ENCODE results near the gene ATP2B1.

ATP2B1 gene

DNA sequence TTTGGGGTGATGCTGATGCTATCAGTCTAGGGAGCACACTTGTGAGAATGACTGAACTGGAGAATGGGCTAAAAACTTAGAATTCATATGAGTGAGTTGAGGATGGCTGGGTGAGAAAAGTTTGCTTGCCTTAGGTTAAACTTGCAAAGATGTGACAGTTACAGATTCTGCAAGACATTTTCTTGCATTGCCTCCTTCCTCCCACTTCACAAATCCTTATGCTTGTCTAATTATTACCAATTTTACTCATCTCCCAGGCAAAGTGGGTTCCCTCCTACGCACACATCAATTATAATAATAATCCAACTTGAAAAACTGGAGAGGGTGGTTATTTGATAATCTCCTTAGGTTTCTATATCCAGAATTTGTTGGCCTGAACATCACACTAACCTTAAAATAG is 50.9 kb downstream of the ATP2B1 start:
- H3K79me2 ChIP-seq (ENCODE audit: insufficient read depth, low read length): peaks cover 97% of the 10 kb centered on the region
- H3K4me3 ChIP-seq (ENCODE audit: low read depth, low read length, poor library complexity, severe bottlenecking): no peak overlapping the region
- H3F3A ChIP-seq (ENCODE audit: insufficient read depth, low read length): 0 out of 2 replicates have a peak, but pooled peaks cover 3% of the 10 kb centered on the region
- H3K9me2 ChIP-seq (ENCODE audit: low read depth, low read length): no peaks in the 10 kb centered on the region
- no peak overlapping the region for H3K4me2 ChIP-seq (ENCODE audit: low read length)
- no peak overlapping the region for H2AFZ ChIP-seq (ENCODE audit: low read length)
- H3K4me1 ChIP-seq (ENCODE audit: insufficient read depth, low read length, severe bottlenecking): peaks cover 26% of the 10 kb centered on the region
- no peak overlapping the region for H3K9ac ChIP-seq (ENCODE audit: low read length)
- TF ChIP-seq, protein P1, sequence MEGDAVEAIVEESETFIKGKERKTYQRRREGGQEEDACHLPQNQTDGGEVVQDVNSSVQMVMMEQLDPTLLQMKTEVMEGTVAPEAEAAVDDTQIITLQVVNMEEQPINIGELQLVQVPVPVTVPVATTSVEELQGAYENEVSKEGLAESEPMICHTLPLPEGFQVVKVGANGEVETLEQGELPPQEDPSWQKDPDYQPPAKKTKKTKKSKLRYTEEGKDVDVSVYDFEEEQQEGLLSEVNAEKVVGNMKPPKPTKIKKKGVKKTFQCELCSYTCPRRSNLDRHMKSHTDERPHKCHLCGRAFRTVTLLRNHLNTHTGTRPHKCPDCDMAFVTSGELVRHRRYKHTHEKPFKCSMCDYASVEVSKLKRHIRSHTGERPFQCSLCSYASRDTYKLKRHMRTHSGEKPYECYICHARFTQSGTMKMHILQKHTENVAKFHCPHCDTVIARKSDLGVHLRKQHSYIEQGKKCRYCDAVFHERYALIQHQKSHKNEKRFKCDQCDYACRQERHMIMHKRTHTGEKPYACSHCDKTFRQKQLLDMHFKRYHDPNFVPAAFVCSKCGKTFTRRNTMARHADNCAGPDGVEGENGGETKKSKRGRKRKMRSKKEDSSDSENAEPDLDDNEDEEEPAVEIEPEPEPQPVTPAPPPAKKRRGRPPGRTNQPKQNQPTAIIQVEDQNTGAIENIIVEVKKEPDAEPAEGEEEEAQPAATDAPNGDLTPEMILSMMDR (IDR thresholded peaks at IDR 0.05; ENCODE audit: low read length): no peak
- TF ChIP-seq EZH2 (IDR thresholded peaks at IDR 0.05; ENCODE audit: borderline replicate concordance, low read length): no peak
- peaks cover 6% of the 10 kb centered on the region; the same call in 1 of the 2 replicates for H4K20me1 ChIP-seq (ENCODE audit: insufficient read depth, low read length)
- no peaks in the 10 kb centered on the region for H3K9me3 ChIP-seq (ENCODE audit: low read length)
- H3K36me3 ChIP-seq (ENCODE audit: insufficient read depth, low read length): peaks cover 72% of the 10 kb centered on the region
- H3K27ac ChIP-seq (ENCODE audit: low read depth, low read length, poor library complexity, severe bottlenecking): no peak overlapping the region
- H3K27me3 ChIP-seq (ENCODE audit: insufficient read depth, low read length): no peaks in the 10 kb centered on the region

DNA sequence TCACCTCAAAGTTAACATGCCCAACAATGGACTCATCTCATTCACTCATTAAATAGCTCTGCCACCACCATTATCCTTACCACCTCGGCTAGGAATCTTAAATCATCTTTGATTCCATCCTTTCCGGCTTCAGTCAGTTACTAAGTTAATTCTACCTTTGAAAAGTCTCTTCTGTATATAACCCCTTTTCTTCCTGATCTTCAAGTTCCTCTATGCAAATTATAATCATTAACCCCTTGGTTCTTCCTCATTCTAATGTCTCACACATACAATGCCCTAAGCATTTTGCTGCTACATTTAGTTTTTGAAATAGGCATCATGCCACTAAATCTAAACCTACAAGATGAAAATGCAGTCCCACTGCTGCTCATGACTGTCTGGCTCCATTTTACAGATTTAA is 51.6 kb downstream of the ATP2B1 start:
- Histone ChIP-seq H3K36me3 (ENCODE audit: insufficient read depth, low read length) (peaks cover 72% of the 10 kb centered on the region), H3K9me2 (ENCODE audit: low read depth, low read length) (no peaks in the 10 kb centered on the region), H2AFZ (ENCODE audit: low read length) (no peak overlapping the region), H3K9me3 (ENCODE audit: low read length) (no peaks in the 10 kb centered on the region), H3K79me2 (ENCODE audit: insufficient read depth, low read length) (peaks cover 97% of the 10 kb centered on the region), H3K4me2 (ENCODE audit: low read length) (no peak overlapping the region), H3K4me3 (ENCODE audit: low read depth, low read length, poor library complexity, severe bottlenecking) (no peak overlapping the region), H3F3A (ENCODE audit: insufficient read depth, low read length) (0 out of 2 replicates have a peak, but pooled peaks cover 3% of the 10 kb centered on the region), H3K4me1 (ENCODE audit: insufficient read depth, low read length, severe bottlenecking) (peaks cover 21% of the 10 kb centered on the region), H3K27ac (ENCODE audit: low read depth, low read length, poor library complexity, severe bottlenecking) (peak overlapping the region; percentile 13), H3K9ac (ENCODE audit: low read length) (no peak overlapping the region), H4K20me1 (ENCODE audit: insufficient read depth, low read length) (peaks cover 6% of the 10 kb centered on the region; the same call in 1 of the 2 replicates), H3K27me3 (ENCODE audit: insufficient read depth, low read length) (no peaks in the 10 kb centered on the region)
- TF ChIP-seq, protein P1 (IDR thresholded peaks at IDR 0.05; ENCODE audit: low read length): no peak
- TF ChIP-seq EZH2 (IDR thresholded peaks at IDR 0.05; ENCODE audit: borderline replicate concordance, low read length): no peak

DNA sequence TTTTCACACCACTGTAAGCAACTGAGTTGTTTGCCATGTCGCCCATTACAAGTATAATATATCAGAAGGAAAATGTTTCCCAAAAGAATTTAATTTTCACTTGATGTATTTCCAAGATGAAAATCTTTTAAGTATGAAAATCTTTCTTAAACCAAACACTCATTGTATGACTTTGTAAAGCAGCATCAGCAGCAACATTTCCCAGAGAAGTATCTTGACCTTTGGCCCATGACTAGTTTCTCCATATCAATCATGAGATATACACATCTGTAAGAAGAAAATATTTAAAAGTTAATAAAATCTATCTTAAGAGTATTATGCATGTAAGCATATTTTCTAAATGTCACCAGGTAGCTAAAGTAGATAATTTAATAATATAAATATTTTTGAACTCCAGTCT is 52.8 kb downstream of the ATP2B1 start:
- H3K4me3 ChIP-seq (ENCODE audit: low read depth, low read length, poor library complexity, severe bottlenecking): no peak overlapping the region
- no peaks in the 10 kb centered on the region for H3K9me3 ChIP-seq (ENCODE audit: low read length)
- no peaks in the 10 kb centered on the region for H3K9me2 ChIP-seq (ENCODE audit: low read depth, low read length)
- H4K20me1 ChIP-seq (ENCODE audit: insufficient read depth, low read length): peaks cover 6% of the 10 kb centered on the region; the same call in 1 of the 2 replicates
- peaks cover 97% of the 10 kb centered on the region for H3K79me2 ChIP-seq (ENCODE audit: insufficient read depth, low read length)
- no peak overlapping the region for H3K9ac ChIP-seq (ENCODE audit: low read length)
- TF ChIP-seq, protein P1 (IDR thresholded peaks at IDR 0.05; ENCODE audit: low read length): no peak
- no peak for TF ChIP-seq EZH2 (IDR thresholded peaks at IDR 0.05; ENCODE audit: borderline replicate concordance, low read length)
- no peaks in the 10 kb centered on the region for H3K27me3 ChIP-seq (ENCODE audit: insufficient read depth, low read length)
- H3F3A ChIP-seq (ENCODE audit: insufficient read depth, low read length): 0 out of 2 replicates have a peak, but pooled peaks cover 3% of the 10 kb centered on the region
- peaks cover 21% of the 10 kb centered on the region for H3K4me1 ChIP-seq (ENCODE audit: insufficient read depth, low read length, severe bottlenecking)
- peaks cover 82% of the 10 kb centered on the region for H3K36me3 ChIP-seq (ENCODE audit: insufficient read depth, low read length)
- H3K4me2 ChIP-seq (ENCODE audit: low read length): no peak overlapping the region
- no peak overlapping the region for H2AFZ ChIP-seq (ENCODE audit: low read length)
- no peak overlapping the region for H3K27ac ChIP-seq (ENCODE audit: low read depth, low read length, poor library complexity, severe bottlenecking)

Measured in OCI-LY1 (cell line).